Forelimb muscle (tissue), 1 donor: ENCODE measurements around the gene SEMA5A. TPM values are rescaled to one million over a fixed set of nuclear protein-coding genes. Genes with fewer than 3 reads are reported as not detected.

Experiments
- DNase-seq: peaks from one replicate; pipeline ENCODE4 v3.0.0-alpha.2; 2013; ENCODE audit warnings: low read depth
- polyA plus RNA-seq: library from polyadenylated mRNA; unstranded; fragments of 120-200 nt; gene quantifications from one replicate; pipeline ENCODE4 v1.2.1, GENCODE V29; 2013; ENCODE audit not compliant: insufficient read length

Gene SEMA5A
- polyA plus RNA-seq, 1 donor, result 27.1 TPM

- DNase-seq, result no peak
These were observed 146.8 kb downstream of the SEMA5A start for GRCh38 chr5:9399094-9399493.

- no peak for DNase-seq
These were observed 147.6 kb downstream of the SEMA5A start for GRCh38 chr5:9398227-9398626.

GRCh38 chr5:9396285-9396770 is 149.5 kb downstream of the SEMA5A start:
- DNase-seq, result no peak

- DNase-seq, result no peak
These were observed 150.2 kb downstream of the SEMA5A start for GRCh38 chr5:9395706-9396105.

GRCh38 chr5:9394221-9394620 is 151.7 kb downstream of the SEMA5A start:
- DNase-seq, result no peak

GRCh38 chr5:9392625-9393024 is 153.2 kb downstream of the SEMA5A start:
- no peak for DNase-seq

- no peak for DNase-seq
These were observed 154.8 kb downstream of the SEMA5A start for GRCh38 chr5:9391080-9391479.

GRCh38 chr5:9390113-9390512 is 155.8 kb downstream of the SEMA5A start:
- no peak for DNase-seq

GRCh38 chr5:9388941-9389674 is 156.8 kb downstream of the SEMA5A start:
- DNase-seq, result no peak

- no peak for DNase-seq
These were observed 158.0 kb downstream of the SEMA5A start for GRCh38 chr5:9387879-9388278.

GRCh38 chr5:9386945-9387344 is 158.9 kb downstream of the SEMA5A start:
- no peak for DNase-seq

- no peak for DNase-seq
These were observed 163.4 kb downstream of the SEMA5A start for GRCh38 chr5:9382522-9382921.

- no peak for DNase-seq
These were observed 164.4 kb downstream of the SEMA5A start for GRCh38 chr5:9381464-9381863.

GRCh38 chr5:9380109-9380508 is 165.8 kb downstream of the SEMA5A start:
- no peak for DNase-seq

GRCh38 chr5:9376363-9377117 is 169.3 kb downstream of the SEMA5A start:
- DNase-seq, result no peak

GRCh38 chr5:9375756-9376155 is 170.1 kb downstream of the SEMA5A start:
- DNase-seq, result no peak

GRCh38 chr5:9374025-9374424 is 171.8 kb downstream of the SEMA5A start:
- no peak for DNase-seq

GRCh38 chr5:9373571-9373970 is 172.3 kb downstream of the SEMA5A start:
- no peak for DNase-seq

- no peak for DNase-seq
These were observed 175.6 kb downstream of the SEMA5A start for GRCh38 chr5:9370256-9370655.

GRCh38 chr5:9365512-9365911 is 180.4 kb downstream of the SEMA5A start:
- no peak for DNase-seq

- no peak for DNase-seq
These were observed 182.4 kb downstream of the SEMA5A start for GRCh38 chr5:9363449-9363848.

GRCh38 chr5:9363026-9363425 is 182.8 kb downstream of the SEMA5A start:
- no peak for DNase-seq

- no peak for DNase-seq
These were observed 183.3 kb downstream of the SEMA5A start for GRCh38 chr5:9362600-9362999.
